OCI-LY3 (cell line): Measurements from ENCODE around the gene MAL.

Source experiments
- H2AFZ ChIP-seq: fragments of 200-600, 300-600 bp; shearing (Covaris generic); 2 replicates; pipeline ENCODE4 v1.6.0; 2014; ENCODE audit warnings: antibody characterized with exemption, low read depth, low read length
- H3K27ac ChIP-seq: fragments of 200-600, 300-600 bp; sonication (generic); 2 replicates; pipeline ENCODE4 v1.5.1; 2014; ENCODE audit warnings: mild to moderate bottlenecking, low read length, moderate library complexity, mixed read lengths
- H3K27me3 ChIP-seq: fragments of 200-600, 300-600 bp; sonication (generic); 2 replicates; pipeline ENCODE4 v1.6.1; 2014; ENCODE audit warnings: low read depth, low read length, mixed read lengths
- H3K36me3 ChIP-seq: fragments of 200-600, 300-600 bp; sonication (generic); replicated peaks from 2 replicates; pipeline ENCODE3; 2014; ENCODE audit warnings: low read depth, low read length, mixed read lengths
- H3K4me1 ChIP-seq: fragments of 300-600, 200-600 bp; sonication (generic); 2 replicates; pipeline ENCODE4 v1.6.1; 2014; ENCODE audit warnings: low read length, mixed read lengths
- H3K4me2 ChIP-seq: fragments of 200-600, 300-600 bp; sonication (generic); 2 replicates; pipeline ENCODE4 v1.6.1; 2014; ENCODE audit warnings: low read length, mixed read lengths
- H3K4me3 ChIP-seq: fragments of 300-600, 200-600 bp; sonication (generic); 2 replicates; pipeline ENCODE4 v1.5.1; 2014; ENCODE audit warnings: antibody characterized with exemption, mild to moderate bottlenecking, low read length, moderate library complexity
- H3K79me2 ChIP-seq: fragments of 300-600, 200-600 bp; shearing (Covaris generic); 2 replicates; pipeline ENCODE4 v1.6.1; 2014; ENCODE audit warnings: mild to moderate bottlenecking, low read length, mixed read lengths
- H3K9ac ChIP-seq: fragments of 300-600, 200-600 bp; shearing (Covaris generic); 2 replicates; pipeline ENCODE4 v1.6.0; 2014; ENCODE audit warnings: mild to moderate bottlenecking, low read length, moderate library complexity
- H3K9me3 ChIP-seq: fragments of 200-600, 300-600 bp; shearing (Covaris generic); 2 replicates; pipeline ENCODE4 v1.6.1; 2014; ENCODE audit warnings: low read length, mixed read lengths; ENCODE audit not compliant: insufficient read depth
- H4K20me1 ChIP-seq: fragments of 200-600, 300-600 bp; sonication (generic); 2 replicates; pipeline ENCODE4 v1.6.1; 2016; ENCODE audit warnings: low read length, mixed read lengths; ENCODE audit not compliant: insufficient read depth
- CTCF ChIP-seq: fragments of 200-600, 300-600 bp; sonication (generic); IDR thresholded peaks from 2 replicates; pipeline ENCODE4 v1.5.1; 2014; ENCODE audit warnings: antibody characterized with exemption, low read length, low read depth
- EZH2phosphoT487 ChIP-seq: fragments of 200-600 bp; shearing (Covaris generic); IDR thresholded peaks from 2 replicates; pipeline ENCODE4 v1.6.1; 2018; ENCODE audit warnings: antibody characterized with exemption, mixed run types, low read depth

Gene MAL

GRCh38 chr2:95068256-95068655, 42.7 kb downstream of the MAL start:
- Histone ChIP-seq H3K36me3 (no peaks in the 10 kb centered on the region), H4K20me1 (no peaks in the 10 kb centered on the region), H3K4me1 (peaks cover 5% of the 10 kb centered on the region), H3K27ac (no peak overlapping the region), H3K9ac (no peak overlapping the region), H3K4me2 (no peak overlapping the region), H3K79me2 (no peaks in the 10 kb centered on the region), H3K27me3 (peaks cover 8% of the 10 kb centered on the region), H2AFZ (no peak overlapping the region), H3K9me3 (no peaks in the 10 kb centered on the region), H3K4me3 (no peak overlapping the region)
- TF ChIP-seq CTCF (no peak), EZH2phosphoT487 (no peak)

GRCh38 chr2:95069465-95069864, 44.0 kb downstream of the MAL start:
- TF ChIP-seq EZH2phosphoT487 = no peak
- no peak for TF ChIP-seq CTCF
- no peak overlapping the region for H3K9ac ChIP-seq
- no peaks in the 10 kb centered on the region for H4K20me1 ChIP-seq
- peaks cover 11% of the 10 kb centered on the region for H3K27me3 ChIP-seq
- no peaks in the 10 kb centered on the region for H3K9me3 ChIP-seq
- H3K79me2 ChIP-seq = no peaks in the 10 kb centered on the region
- H3K4me3 ChIP-seq = no peak overlapping the region
- H3K4me2 ChIP-seq = no peak overlapping the region
- H3K36me3 ChIP-seq = no peaks in the 10 kb centered on the region
- H2AFZ ChIP-seq = no peak overlapping the region
- H3K4me1 ChIP-seq = no peaks in the 10 kb centered on the region
- H3K27ac ChIP-seq = no peak overlapping the region

GRCh38 chr2:95071856-95072255, 46.3 kb downstream of the MAL start:
- no peak overlapping the region for H3K9ac ChIP-seq
- H3K4me1 ChIP-seq = peaks cover 2% of the 10 kb centered on the region; the same call in 1 of the 2 replicates
- no peak overlapping the region for H3K4me2 ChIP-seq
- H3K36me3 ChIP-seq = no peaks in the 10 kb centered on the region
- no peaks in the 10 kb centered on the region for H3K9me3 ChIP-seq
- no peaks in the 10 kb centered on the region for H4K20me1 ChIP-seq
- TF ChIP-seq EZH2phosphoT487 (no peak), CTCF (no peak)
- H3K27ac ChIP-seq = no peak overlapping the region
- peaks cover 11% of the 10 kb centered on the region for H3K27me3 ChIP-seq
- H3K79me2 ChIP-seq = no peaks in the 10 kb centered on the region
- no peak overlapping the region for H2AFZ ChIP-seq
- H3K4me3 ChIP-seq = no peak overlapping the region

- Histone ChIP-seq H3K27ac (no peak overlapping the region), H3K79me2 (no peaks in the 10 kb centered on the region), H2AFZ (no peak overlapping the region), H3K36me3 (no peaks in the 10 kb centered on the region), H3K4me1 (peaks cover 6% of the 10 kb centered on the region; the same call in 1 of the 2 replicates), H3K27me3 (peaks cover 11% of the 10 kb centered on the region), H3K9ac (no peak overlapping the region), H3K4me3 (no peak overlapping the region), H3K9me3 (no peaks in the 10 kb centered on the region), H3K4me2 (no peak overlapping the region), H4K20me1 (no peaks in the 10 kb centered on the region)
- no peak for TF ChIP-seq EZH2phosphoT487
- no peak for TF ChIP-seq CTCF
Measured at GRCh38 chr2:95072424-95072823, 46.9 kb downstream of the MAL start.
